ENCODE data around the gene UPK3A. TPM values are rescaled to one million over a fixed set of nuclear protein-coding genes. Genes with fewer than 3 reads are reported as not detected.

Gene UPK3A
- total and polyA plus RNA-seq, 2 of the 8 experiments (the other 6 are each of a cell fraction or from before 2014, with no cell fraction given), result 0.35 to 1.7 TPM

DNA sequence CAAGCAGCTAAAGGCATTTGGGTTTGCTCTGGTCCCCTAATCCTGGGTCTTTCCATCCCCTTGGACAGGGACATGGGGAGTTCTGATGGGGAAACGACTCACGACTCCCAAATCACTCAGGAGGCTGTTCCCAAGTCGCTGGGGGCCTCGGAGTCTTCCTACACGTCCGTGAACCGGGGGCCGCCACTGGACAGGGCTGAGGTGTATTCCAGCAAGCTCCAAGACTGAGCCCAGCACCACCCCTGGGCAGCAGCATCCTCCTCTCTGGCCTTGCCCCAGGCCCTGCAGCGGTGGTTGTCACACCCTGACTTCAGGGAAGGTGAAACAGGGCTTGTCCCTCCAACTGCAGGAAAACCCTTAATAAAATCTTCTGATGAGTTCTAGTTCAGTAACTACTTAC is 10.7 kb downstream of the UPK3A start (continued):
- TF ChIP-seq ATF2 (IDR thresholded peaks at IDR 0.05; ENCODE audit: low read length) (no peak), EZH2 (IDR thresholded peaks at IDR 0.05; ENCODE audit: low read depth, low read length, severe bottlenecking) (no peak), TAF7 (optimal IDR thresholded peaks at IDR 0.05; ENCODE audit: borderline replicate concordance, low read depth, low read length) (no peak), CEBPB (IDR thresholded peaks at IDR 0.05; ENCODE audit: low read depth, low read length) (no peak), SP1 (IDR thresholded peaks at IDR 0.05; ENCODE audit: low read depth, low read length) (no peak), E2F6 (IDR thresholded peaks at IDR 0.05) (no peak)
